Muscle of arm (tissue), 12 donors: ENCODE results near the gene TBC1D20. TPM values are rescaled to one million over a fixed set of nuclear protein-coding genes. Genes with fewer than 3 reads are reported as not detected.

Experiments used
- DNase-seq: peaks from one replicate; pipeline ENCODE4 v3.0.0-alpha.2; 2013
- polyA plus RNA-seq, 12 donors: library from polyadenylated mRNA; unstranded; fragments of 120-200 nt; gene quantifications; one replicate each; pipeline ENCODE4 v1.2.1, GENCODE V29; 2013; ENCODE audit not compliant: insufficient read length in 12 of 12

The TBC1D20 gene
- polyA plus RNA-seq, 12 donors: 27.5 to 36.4 (median 32.8) TPM; not detected in 1

DNA sequence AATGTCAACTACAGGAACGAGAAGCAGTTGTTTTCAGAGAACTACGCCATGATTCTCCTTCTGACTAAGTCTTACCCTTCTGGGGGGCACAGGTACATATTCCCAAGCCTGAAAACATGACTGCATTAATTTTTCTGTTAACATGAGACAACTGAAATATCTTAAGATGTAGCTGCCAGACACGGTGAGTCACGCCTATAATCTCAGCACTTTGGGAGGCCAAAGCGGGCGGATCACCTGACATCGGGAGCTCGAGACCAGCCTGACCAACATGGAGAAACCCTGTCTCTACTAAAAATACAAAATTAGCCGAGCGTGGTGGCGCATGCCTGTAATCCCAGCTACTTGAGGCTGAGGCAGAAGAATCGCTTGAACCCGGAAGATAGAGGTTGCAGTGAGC lies 21.7 kb downstream of the TBC1D20 start:
- DNase-seq: no peak

- DNase-seq: no peak
Measured at GRCh38 chr20:440148-440547, 22.2 kb downstream of the TBC1D20 start.

- no peak for DNase-seq
Measured at GRCh38 chr20:438571-439469, 23.5 kb downstream of the TBC1D20 start.

GRCh38 chr20:437787-438486 lies 24.4 kb downstream of the TBC1D20 start:
- DNase-seq: no peak

GRCh38 chr20:436476-436875 lies 25.9 kb downstream of the TBC1D20 start:
- no peak for DNase-seq

- DNase-seq: no peak
Measured at GRCh38 chr20:435558-435957, 26.8 kb downstream of the TBC1D20 start.

- no peak for DNase-seq
Measured at GRCh38 chr20:434661-435419, 27.5 kb downstream of the TBC1D20 start.

DNA sequence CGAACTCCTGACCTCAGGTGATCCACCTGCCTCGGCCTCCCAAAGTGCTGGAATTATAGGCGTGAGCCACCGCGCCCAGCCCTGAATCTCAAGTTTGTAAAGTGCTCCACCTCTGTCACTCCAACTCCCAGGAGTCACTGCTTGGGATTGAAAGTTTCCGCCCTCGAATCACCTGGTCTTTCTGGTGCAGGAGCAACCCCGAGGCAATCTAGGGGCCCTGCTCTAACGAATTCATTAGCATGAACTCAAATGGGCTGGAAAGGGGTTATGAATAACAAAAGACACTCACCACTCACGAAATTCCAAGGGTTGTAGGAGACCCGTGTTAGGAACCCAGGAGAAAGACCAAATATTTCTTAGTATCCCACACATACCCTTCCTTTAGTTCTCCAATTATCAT lies 28.1 kb downstream of the TBC1D20 start:
- no peak for DNase-seq

DNA sequence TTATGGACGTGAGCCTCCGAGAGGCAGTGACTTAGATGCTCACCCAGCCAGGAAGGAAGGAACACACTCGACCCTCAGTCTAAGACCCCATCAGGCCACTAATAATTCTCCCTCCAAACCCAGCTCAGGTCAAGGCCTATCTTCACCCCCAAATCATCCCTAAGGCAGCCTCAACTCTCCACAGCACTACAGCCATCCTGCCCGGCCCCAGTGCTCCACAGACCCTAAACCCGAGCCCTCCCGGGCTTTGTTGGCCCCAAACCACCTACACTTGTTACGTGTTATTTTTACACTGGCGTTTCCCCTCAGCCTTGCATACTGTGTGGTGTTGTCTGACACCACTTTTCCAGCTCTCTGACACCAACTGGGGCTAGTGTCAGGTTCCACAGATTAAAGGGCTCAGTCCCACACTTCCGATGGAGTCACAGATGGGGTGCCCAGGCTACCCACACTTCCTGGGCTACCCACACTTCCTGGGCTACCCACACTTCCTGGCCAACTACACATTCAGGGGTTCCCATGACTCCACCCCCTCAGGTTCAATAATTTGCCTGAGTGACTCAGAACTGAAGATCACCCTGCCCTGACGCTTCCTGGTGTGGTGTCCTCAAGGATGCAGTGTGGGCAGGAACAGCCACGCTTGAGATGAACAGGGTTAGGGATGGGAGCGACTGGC lies 28.9 kb downstream of the TBC1D20 start:
- DNase-seq: no peak

GRCh38 chr20:432677-433299 lies 29.5 kb downstream of the TBC1D20 start:
- DNase-seq: no peak

DNA sequence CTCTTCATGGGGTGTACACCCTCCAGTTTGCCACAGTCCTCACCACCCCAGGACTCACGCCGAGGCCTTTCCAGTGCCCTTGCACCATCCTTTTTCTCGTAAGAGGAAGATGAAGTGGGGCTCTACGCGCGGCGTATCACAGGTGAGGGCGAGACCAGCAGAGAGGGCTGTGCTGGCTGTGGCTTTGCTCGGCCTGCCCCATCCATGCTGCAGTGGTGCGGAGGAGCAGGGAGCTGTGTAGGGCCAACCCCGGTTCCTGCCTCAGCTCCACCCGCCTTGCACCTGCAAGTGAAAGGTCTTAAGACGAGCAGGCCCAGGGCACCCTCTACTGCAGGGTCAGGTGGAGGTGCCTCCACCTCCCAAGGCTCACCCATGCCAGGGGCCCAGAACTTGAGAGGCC lies 30.1 kb downstream of the TBC1D20 start:
- DNase-seq: no peak

DNA sequence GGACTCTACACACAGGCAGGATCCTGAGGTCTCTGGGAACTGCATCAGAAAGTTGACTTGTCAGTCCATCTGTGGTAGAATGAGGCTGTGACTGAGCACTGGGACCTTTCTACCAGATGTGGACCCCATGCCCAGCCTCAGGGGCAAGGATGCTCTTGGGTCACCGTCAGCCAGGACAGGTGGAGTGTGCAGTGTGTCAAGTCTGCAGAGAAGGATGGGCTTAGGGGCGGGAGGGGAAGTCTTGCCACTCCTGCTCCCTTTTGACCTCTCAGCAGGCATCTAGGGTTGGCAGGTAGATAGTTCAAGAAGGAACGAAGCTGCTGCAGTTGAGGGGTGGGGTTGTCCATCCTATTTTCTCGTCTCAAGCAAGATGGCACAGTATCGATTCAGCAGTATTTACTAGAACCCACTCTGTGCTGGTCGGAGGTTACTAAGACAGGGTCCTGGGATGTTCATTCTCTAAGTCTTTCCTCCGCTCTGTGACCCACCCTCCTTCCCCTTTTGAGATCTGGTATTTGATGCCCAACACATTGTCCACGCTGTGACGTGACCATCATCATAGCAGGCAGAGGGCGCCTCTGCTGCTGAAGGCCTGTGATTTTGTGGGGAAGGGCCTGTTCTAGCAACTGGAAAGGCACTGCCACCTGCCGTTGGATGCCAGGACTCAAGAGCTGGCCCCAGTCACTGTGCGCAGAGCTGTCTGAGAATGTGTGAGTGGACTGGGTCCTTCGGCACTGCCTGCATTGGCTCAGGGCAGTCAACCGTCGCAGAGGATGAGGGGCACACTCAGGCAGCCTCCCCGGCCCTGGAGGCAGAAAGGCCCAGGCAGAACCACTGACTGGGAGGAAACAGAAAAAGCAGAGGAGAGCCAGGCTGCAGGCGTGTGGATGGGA lies 31.1 kb downstream of the TBC1D20 start:
- peak; percentile 39 for DNase-seq

- DNase-seq: no peak
Measured at GRCh38 chr20:430091-430999, 32.0 kb downstream of the TBC1D20 start.

- DNase-seq: no peak
Measured at GRCh38 chr20:428658-429200, 33.6 kb downstream of the TBC1D20 start.

- no peak for DNase-seq
Measured at GRCh38 chr20:427849-428657, 34.3 kb downstream of the TBC1D20 start.

DNA sequence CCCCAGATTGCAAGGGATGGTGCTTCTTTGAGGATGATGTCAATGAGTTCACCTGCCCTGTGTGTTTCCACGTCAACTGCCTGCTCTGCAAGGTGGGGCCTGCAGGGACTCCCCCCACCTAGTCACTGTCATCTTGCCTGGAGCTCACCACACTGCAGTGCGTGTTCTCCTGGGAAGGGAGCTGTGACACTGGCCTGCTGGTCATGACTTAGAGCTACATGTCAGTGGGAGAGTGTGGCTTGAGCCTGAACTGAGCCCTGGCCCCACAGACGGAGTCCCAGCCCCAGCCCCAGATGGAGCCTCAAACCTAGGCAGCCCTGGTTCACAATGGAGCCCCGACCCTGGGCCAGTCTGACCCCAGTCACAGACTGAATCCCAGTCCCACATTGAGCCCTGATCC lies 34.9 kb downstream of the TBC1D20 start:
- no peak for DNase-seq

DNA sequence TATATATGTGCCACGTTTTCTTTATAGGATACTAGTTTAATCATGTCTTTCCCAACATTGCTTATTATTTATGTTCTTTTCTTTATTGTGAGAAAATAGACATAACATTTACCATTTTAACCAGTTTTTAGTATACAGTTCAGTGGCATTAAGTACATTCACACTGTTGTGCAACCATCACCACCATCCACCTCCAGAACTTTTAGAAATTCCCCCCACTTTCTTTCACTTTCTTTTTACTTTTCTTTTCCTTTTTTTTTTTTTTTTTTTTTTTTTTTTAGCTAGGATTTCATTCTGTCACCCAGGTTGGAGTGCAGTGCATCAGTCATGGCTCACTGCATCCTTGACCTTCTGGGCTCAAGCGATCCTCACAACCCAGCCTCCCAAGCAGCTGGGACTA lies 35.8 kb downstream of the TBC1D20 start:
- DNase-seq: no peak

DNA sequence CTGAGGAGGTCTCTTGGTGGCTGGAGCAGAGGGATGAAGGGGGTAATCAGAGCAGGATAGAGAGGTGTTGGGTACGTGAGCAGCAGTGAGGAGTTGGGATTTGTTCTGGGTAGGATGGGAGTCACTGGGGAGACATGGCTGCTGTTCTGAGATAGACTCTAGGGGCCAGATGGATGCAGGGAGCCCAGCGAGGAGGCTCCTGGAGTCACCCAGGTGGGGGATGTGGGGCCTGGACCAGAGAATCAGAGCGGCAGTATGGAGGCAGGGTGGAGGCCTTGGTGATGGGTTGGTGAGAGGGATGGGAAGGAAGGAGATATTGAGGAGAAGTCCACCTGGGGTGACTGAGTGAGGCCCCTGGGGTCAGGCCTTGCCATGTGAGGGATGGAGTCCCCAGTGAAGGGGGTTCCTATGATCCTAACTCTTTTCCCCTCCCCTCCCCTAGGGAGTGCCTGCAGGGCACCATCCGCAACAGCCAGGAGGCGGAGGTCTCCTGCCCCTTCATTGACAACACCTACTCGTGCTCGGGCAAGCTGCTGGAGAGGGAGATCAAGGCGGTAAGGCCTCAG lies 40.6 kb downstream of the TBC1D20 start:
- DNase-seq: no peak
